ENCODE results near the gene INTS11. TPM values are rescaled to one million over a fixed set of nuclear protein-coding genes. Genes with fewer than 3 reads are reported as not detected.

Gene INTS11
- total RNA-seq, 2 donors from 2014 or later: 97.3 to 178 TPM

DNA sequence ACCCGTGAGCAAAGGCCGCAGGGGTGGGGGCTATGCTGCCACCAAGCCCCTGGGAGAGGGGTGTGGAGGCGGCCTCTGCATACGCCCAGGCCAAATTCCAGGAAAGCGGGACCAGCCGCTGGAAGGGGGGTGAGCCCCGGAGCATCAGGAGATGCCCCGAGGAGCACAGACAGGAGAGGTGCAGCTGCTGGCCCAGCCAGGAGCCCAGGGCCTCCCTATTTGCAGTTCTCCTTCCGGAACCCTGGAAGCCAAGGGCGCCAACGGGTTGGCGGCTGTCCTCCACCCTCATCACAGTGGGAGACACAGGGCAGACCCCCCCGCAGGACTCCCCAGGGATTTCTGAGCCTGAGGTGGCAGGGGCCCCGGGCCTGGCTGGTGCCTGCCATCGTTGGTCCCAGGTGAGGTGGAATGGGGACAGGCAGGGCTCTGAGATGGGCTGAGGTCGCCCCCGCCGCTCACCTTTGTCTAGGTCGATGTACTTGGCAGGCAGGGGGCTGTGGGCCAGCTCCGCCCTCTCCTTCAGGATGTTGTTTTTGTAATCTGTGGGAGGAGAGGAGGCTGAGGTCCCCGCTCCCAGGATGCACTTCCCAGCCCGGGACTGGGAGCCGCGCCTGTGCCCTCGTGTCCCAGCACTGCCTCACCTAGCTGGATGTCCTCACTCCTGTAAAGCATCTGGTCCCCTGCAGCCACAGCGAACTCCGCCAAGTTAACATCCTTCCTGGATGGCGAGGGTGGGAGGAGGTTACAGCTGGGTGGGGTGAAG lies 29.1 kb upstream of the INTS11 start:
- Histone ChIP-seq H3K4me1 (replicated peaks) (no peaks in the 10 kb centered on the region), H3K27me3 (replicated peaks; ENCODE audit: insufficient read depth) (no peaks in the 10 kb centered on the region), H3K36me3 (no peaks in the 10 kb centered on the region), H3K9me3 (no peaks in the 10 kb centered on the region), H3K27ac (no peak overlapping the region), H3K4me3 (no peak overlapping the region)
- no peak for DNase-seq (ENCODE audit: low spot score)
- 46% methylated on average over 28 of the region's 28 CpGs for WGBS
- no peak for TF ChIP-seq POLR2AphosphoS5 (IDR thresholded peaks at IDR 0.05)
- TF ChIP-seq, protein P1, sequence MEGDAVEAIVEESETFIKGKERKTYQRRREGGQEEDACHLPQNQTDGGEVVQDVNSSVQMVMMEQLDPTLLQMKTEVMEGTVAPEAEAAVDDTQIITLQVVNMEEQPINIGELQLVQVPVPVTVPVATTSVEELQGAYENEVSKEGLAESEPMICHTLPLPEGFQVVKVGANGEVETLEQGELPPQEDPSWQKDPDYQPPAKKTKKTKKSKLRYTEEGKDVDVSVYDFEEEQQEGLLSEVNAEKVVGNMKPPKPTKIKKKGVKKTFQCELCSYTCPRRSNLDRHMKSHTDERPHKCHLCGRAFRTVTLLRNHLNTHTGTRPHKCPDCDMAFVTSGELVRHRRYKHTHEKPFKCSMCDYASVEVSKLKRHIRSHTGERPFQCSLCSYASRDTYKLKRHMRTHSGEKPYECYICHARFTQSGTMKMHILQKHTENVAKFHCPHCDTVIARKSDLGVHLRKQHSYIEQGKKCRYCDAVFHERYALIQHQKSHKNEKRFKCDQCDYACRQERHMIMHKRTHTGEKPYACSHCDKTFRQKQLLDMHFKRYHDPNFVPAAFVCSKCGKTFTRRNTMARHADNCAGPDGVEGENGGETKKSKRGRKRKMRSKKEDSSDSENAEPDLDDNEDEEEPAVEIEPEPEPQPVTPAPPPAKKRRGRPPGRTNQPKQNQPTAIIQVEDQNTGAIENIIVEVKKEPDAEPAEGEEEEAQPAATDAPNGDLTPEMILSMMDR (IDR thresholded peaks at IDR 0.05): no peak
- no peak for TF ChIP-seq POLR2A (IDR thresholded peaks at IDR 0.05)
- intact Hi-C loops (cut with DNase I): no loop called here

DNA sequence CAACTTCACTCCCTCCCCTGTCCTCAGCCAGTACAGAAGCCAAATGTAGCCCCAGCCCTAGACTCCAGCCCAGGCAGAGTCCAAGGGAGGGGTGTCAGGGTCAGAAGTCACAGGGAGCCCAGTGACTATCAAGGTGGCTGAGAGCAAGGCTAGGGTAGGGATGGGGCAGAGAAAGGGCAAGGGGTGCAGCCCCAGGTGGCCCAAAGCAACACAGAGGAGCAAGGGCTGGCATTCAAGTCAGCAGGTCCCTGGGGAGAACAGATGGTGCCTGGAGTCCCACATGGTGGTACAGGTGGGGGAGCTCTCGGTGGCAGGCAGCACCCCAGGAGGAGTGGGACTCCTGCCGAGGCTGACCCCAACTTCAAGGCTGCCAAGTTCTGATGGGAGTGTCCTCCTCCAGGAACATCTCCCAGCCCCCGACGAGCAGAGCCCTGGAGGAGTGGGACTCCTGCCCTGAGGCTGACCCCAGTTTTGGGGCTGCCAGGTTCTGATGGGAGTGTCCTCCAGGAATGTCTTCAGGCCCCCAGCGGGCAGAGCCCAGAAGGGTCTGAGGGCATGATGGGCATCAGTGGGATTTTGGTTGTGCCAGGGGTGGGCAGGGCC lies 28.4 kb upstream of the INTS11 start:
- Histone ChIP-seq H3K4me3 (no peak overlapping the region), H3K9me3 (no peaks in the 10 kb centered on the region), H3K4me1 (replicated peaks) (no peaks in the 10 kb centered on the region), H3K27me3 (replicated peaks; ENCODE audit: insufficient read depth) (no peaks in the 10 kb centered on the region), H3K27ac (no peak overlapping the region), H3K36me3 (no peaks in the 10 kb centered on the region)
- 44% methylated on average over 3 of the region's 5 CpGs for WGBS
- DNase-seq (ENCODE audit: low spot score): no peak
- intact Hi-C loops (cut with DNase I): no loop called here
- TF ChIP-seq POLR2A (IDR thresholded peaks at IDR 0.05): no peak
- TF ChIP-seq, protein P1 (IDR thresholded peaks at IDR 0.05): no peak
- no peak for TF ChIP-seq POLR2AphosphoS5 (IDR thresholded peaks at IDR 0.05)

DNA sequence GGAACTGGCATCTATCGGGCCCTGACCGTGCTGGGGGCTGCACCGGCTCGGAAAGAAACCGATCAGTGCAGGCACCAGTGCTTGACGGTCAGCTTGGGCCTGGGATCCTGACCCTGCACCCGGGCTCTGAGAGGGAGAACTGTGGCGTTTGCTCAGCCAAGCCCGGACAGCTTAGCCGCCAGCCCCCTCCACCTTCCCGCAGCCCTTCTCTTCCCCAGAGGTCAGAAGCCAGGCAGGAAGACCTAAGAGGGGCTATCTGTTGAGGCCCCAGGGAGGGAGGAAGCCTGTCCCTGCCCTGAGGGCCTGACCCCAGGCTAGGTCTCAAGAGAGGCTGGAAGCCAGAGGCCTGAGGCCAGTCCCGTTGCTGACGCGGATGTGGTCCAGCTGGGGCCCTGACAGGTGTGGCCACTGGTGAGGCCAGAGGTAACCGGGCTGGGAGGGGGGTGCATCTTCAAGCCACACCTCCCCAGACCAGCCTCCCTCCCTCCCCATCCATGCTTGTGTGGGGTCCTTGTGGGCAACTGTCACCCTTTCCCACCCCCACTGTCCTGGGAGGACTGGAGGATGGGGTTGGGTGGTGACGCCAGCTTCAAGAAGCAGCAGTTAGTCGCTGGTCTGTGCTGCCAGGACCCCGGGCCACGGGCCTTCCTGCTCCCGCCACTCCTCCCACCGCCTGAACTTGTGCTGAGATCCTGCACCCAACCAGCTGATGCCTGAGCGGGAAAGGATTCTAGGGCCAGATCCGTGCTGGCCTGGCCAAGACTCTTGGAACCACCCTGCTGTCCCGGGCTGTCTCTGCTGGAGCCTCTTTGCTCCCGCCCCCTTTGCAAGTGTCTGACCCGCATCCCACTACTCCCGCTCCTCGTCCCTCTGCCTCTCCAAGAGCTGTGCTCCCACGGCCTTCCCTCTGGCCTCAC lies 27.3 kb upstream of the INTS11 start:
- 42% methylated on average over 29 of the region's 29 CpGs for whole genome bisulfite sequencing
- TF ChIP-seq POLR2A (IDR thresholded peaks at IDR 0.05) (no peak), POLR2AphosphoS5 (IDR thresholded peaks at IDR 0.05) (no peak)
- TF ChIP-seq, protein P1 (IDR thresholded peaks at IDR 0.05): no peak
- H3K27ac ChIP-seq: peak overlapping the region in 1 of 2 donors; percentile 26
- H3K4me3 ChIP-seq: no peak overlapping the region
- H3K27me3 ChIP-seq (replicated peaks; ENCODE audit: insufficient read depth): no peaks in the 10 kb centered on the region
- no peaks in the 10 kb centered on the region for H3K9me3 ChIP-seq
- H3K36me3 ChIP-seq: no peaks in the 10 kb centered on the region
- peaks cover 4% of the 10 kb centered on the region for H3K4me1 ChIP-seq (replicated peaks)
- DNase-seq (ENCODE audit: low spot score): no peak
- intact Hi-C loops (cut with DNase I): no loop called here

DNA sequence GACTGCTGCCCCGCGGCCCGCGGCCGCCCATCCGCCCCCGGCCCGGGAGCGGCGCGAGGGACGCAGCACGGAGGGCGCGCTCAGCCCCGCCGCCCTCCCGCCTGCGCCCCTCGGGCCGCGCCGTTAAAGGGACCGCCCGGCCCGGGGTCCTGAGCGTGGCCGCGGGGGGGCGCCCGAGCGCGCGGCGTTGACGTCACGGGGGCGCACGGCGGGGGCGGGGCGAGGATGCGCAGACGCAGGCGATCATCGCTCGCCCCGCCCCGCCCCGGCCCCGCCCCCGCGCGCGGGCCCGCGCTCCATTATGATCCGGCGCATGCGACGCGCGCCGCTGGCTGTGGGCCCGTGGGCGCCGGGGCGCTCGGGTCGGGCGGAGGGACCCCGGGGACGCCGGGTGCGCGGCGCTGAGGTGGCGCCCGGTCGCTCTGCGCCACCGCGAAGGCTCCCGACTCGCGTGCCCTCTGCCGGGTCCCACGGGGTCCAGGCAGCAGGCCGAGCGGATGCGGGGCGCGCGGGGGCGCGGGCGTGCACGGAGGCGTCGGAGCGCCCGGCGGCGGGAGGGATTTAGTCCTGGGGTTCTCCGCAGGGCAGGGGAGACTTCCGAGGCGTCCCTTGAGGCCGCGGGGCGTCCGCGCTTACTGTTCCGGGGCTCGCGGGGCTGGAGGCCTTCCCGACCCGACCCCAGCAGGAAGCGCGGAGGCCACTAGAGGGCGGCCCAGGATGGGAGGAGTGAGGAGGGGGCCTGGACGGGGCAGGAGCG lies 25.0 kb upstream of the INTS11 start, which contains the start of gene DVL1:
Gene DVL1, minus strand, starts transcription at position 163 of the 757 bp plus-strand sequence. CDS start 353 bp downstream, outside the sequence.
- intact Hi-C loops (cut with DNase I): loop anchor here (5.0 kb wide), 1 partner anchor 42 kb away; the partner anchor contains the start of genes ACAP3 and PUSL1
- no peaks in the 10 kb centered on the region for H3K9me3 ChIP-seq

More for the DNA sequence above, 25.0 kb upstream of the INTS11 start, which contains the start of gene DVL1:
- no peaks in the 10 kb centered on the region for H3K36me3 ChIP-seq
- WGBS: under 1% methylated on average over 26 of the region's 122 CpGs
- H3K4me3 ChIP-seq: peak within 1 kb of the TSS; percentile 74 to 82
- peak within 1 kb of the TSS; percentile 85 to 87 for H3K27ac ChIP-seq
- TF ChIP-seq POLR2AphosphoS5 (IDR thresholded peaks at IDR 0.05): no peak
- TF ChIP-seq, protein P1 (IDR thresholded peaks at IDR 0.05): peak; percentile 33 to 78 (median 54)
- TF ChIP-seq POLR2A (IDR thresholded peaks at IDR 0.05): peak; percentile 17
- peaks cover 14% of the 10 kb centered on the region for H3K4me1 ChIP-seq (replicated peaks)
- peak; percentile 33 for DNase-seq (ENCODE audit: low spot score)
- no peaks in the 10 kb centered on the region for H3K27me3 ChIP-seq (replicated peaks; ENCODE audit: insufficient read depth)

Measured in prostate gland (tissue), 2 donors.